ENCODE data around the gene MAOA.
"Not testable (repeated sequence)": the region's sequence is repeated elsewhere in the genome, so short reads cannot be mapped to it uniquely, and the experiment has no call there.

The MAOA gene

GRCh38 chrX:43664258-43664657 is 8.2 kb downstream of the MAOA start:
- DNase-seq = no peak

DNA sequence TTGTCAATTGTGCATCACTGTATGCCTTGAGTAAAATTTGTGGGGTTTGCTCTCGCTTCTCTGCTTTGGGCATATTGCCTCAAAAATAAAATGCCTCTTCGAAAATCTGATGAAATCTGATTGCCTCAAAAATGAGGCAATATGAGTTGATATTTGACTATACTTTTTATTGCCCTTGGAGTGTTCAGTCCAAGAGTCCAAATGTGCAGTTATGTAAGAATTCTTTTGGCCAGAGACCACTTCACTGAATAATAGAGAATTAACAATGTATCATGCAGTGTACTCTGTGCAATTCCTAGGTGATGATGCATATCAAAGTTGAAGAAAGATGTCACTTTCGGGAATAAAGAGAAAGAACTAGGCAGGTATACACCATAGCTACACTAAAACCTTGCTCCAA is 8.6 kb downstream of the MAOA start:
- DNase-seq = no peak

GRCh38 chrX:43666311-43666912 is 10.3 kb downstream of the MAOA start:
- no peak for DNase-seq

DNA sequence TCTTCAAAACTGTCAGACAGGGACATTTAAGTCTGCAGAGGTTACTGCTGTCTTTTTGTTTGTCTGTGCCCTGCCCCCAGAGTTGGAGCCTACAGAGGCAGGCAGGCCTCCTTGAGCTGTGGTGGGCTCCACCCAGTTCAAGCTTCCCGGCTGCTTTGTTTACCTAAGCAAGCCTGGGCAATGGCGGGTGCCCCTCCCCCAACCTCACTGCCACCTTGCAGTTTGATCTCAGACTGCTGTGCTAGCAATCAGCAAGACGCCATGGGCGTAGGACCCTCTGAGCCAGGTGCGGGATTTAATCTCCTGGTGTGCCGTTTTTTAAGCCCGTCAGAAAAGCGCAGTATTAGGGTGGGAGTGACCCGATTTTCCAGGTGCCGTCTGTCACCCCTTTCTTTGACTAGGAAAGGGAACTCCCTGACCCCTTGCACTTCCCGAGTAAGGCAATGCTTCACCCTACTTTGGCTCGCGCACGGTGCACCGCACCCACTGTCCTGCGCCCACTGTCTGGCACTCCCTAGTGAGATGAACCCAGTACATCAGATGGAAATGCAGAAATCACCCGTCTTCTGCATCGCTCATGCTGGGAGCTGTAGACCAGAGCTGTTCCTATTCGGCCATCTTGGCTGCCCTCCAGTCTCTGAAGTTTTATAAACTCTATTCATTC is 20.0 kb downstream of the MAOA start:
- not testable (repeated sequence) for DNase-seq

DNA sequence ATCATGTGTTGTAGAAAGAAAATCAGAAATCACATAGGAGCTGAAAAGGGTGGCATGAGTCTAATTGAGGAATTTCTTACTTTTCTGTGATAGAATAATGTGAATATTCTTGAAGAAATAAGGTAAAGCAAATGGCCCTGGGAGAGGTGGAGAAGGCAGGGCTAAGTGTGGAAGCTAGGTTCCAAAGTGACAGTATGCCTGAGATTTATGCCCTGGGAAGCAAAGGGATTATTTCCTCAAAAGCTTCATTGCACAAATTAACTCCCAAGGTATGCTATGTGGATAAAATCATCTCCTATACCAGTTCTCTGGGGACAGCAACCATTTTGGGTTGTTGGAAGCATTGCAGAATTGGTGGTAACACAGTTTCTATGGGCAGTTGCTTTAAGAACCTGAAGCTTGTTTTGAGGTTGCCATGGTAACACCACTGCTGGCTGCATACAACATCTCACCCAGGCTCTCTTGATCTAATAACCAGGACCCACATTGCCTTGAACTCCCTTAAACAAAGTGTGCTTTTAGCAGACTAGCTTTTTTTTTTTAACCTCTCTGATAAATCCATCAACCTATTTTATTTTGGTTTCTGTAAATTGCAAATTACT is 21.0 kb downstream of the MAOA start:
- DNase-seq = peak; percentile 35

GRCh38 chrX:43677993-43678392 is 21.9 kb downstream of the MAOA start:
- no peak for DNase-seq

DNA sequence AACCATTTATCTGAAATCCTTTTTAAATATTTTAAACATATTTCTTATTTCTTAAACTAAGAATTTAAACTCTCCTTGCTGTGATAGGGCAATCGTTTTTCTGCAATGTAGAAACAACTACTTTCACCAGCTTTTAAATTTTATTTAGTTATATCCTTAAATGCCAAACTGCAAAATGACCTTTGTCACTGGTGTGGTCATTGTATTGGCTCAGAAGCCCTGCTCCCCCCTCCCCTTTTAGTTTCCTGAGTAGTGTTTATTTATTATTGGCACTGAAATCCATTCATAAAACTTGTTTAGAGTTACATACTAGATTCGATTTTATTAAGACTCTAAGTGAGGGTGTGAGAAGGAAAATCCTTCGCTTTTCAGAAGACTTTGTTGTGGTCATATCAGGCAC is 23.0 kb downstream of the MAOA start:
- DNase-seq = no peak

GRCh38 chrX:43679778-43680177 is 23.7 kb downstream of the MAOA start:
- DNase-seq = no peak

DNA sequence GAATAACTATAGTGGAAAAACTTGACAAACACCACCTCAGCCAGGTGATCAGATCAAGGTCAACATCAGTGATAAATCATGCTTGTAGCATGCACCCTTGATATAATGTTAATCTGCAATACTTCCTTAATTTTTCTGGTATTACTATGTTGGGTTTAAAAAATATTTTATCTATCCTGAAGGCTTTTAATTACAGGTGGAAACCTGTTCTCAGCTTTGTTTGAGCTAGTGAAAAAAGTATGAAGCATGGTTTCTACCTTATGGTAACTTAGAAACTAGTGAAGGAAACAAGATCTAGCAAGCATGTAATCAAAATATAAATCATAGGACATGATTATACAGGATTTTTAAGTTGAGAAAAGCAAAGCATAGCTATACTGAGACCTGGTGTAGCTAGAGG is 26.6 kb downstream of the MAOA start:
- no peak for DNase-seq

- DNase-seq = no peak
Measured at GRCh38 chrX:43685221-43685620, 29.1 kb downstream of the MAOA start.

DNA sequence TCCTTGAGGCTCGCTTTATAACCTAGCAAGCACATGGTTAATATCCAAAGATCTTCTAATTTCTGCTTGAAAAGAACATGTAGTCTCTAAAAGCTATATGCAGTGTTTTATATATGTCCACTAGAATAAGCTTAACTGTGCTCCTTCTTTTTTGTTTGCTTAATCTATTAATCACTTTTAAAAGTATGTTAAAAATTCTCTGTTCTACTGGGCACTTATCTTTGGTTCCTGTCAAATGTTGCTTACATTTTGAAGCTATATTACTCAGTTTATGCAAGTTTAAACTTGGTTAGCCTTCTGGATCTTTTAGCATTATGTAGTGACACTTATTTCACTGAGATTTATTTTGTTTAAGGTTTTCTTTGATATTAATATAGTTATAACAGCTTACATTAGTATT is 32.5 kb downstream of the MAOA start:
- no peak for DNase-seq

DNA sequence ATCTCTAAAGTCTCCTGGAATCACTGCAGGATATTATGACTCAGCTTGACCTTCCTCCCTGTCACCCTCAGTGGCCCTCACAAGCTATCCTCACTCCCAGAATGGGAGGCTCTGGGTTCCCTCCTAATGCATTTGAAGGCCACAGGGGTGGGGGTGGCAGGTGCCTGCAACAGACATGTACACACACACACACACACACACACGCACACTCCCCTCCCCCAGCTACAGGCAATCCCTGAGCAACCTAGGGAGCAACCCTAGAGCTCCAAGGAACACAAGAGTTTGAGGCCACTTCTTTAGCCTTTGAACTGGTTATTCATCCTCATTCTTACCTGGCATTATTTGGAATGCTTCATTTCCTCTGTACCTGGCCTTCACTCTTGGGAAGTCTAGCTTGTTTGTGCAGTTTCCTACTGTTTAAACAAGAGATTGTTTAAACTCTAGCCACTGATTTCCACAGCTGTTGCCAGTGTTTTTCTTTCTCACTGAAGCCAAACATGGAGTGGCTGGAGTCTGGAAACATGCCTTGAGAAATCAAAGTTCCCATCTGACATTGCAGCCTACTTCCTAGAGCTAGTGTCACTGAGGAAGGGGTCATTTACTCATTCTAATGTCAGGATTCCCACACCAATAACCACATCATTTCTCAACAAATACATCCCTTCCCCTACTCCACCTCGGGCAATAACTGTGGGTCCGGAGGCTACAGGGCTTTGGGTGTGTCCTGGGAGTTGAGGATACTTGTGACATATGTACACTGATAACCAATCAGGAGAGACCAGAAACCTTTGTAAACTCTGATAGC is 37.7 kb downstream of the MAOA start:
- no peak for DNase-seq

GRCh38 chrX:43699475-43699874 is 43.4 kb downstream of the MAOA start:
- DNase-seq = no peak

DNA sequence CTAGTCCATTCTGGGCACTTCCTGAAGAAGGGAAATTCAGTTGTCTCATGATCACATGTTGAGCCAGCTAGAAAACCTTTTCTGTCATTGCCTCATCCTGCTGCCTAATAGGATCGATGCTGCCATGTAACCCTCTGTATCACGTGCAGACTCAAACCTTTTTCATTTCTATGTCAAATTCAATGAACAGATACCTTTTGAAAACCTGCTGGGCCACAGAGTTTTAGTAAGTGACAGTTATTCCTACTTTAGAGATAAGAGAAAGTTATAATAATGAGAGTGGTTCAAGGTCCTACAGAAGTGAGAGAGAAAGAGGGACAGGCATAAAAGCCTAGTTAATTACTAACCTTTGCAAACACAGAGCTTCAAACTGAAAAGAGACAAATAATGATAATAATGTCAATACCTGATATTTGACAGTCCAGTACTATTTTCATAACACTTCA is 46.0 kb downstream of the MAOA start:
- DNase-seq = no peak

DNA sequence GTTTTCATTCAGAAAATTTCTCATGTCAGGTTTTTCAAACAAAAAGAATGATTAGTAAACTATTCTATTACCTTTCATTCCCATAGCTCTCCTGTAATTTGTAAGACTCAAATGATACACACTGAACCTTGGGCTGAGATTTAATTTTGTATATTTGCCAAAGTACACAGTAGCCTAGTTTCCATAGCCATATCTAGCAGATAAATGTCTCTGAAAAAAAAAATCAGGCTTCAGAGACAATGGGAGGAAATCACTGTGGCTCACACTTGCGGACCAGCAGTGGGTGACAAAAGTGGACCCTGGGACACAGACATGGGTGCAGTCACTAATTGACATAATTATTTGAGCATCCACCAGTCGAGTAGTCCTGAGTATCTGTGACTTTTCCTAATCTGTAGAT is 46.6 kb downstream of the MAOA start:
- no peak for DNase-seq

GRCh38 chrX:43703211-43703791 is 47.2 kb downstream of the MAOA start:
- no peak for DNase-seq

DNA sequence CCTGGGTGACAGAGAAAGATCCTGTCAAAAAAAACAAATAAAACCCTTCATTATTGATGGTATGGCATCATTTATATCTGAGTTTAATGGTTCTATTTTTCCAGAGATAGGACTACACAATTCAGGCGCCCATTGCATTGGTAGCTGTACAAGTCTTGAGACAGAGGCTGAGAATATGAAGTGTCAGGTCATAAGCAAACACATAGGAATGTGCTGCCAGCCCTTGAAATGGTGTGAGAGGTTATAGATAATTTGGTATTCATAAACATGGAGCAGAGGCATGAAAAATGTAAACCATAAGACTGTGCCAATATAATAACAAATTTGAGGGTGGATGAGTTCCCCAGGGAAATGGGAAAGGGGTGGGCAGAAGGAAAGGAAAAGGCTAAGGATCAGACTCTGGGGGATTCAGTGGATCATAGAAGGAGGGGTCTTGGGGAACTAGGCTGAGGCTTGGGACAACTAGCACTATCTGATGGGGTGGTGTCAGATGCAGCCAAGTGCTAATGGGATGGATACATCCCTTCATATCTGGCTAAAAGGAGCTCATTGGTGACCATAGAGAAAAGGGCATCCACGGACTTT is 50.8 kb downstream of the MAOA start:
- no peak for DNase-seq

GRCh38 chrX:43707812-43708548 is 51.9 kb downstream of the MAOA start:
- DNase-seq = no peak

- no peak for DNase-seq
Measured at GRCh38 chrX:43716144-43716543, 60.0 kb downstream of the MAOA start.

DNA sequence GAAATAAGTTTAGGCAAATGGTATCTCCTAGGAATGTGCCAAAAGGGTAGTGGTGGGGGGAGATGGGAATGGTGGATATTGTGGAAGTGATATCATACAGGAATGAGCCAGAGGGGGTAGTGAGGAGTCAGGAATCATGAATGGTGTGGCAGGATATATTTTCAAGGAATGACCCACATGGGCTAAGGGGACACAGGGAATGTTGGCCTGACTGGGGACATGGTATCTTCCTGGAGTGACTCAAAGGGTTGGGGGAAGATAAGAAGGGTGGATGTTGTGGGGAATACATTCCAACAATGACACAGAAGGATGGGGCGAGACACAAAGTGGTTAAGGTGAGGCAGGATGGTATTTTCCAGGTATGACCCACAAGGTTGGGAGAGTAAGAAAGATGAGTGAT is 60.6 kb downstream of the MAOA start:
- DNase-seq = no peak

GRCh38 chrX:43717161-43717560 is 61.1 kb downstream of the MAOA start:
- DNase-seq = no peak

DNA sequence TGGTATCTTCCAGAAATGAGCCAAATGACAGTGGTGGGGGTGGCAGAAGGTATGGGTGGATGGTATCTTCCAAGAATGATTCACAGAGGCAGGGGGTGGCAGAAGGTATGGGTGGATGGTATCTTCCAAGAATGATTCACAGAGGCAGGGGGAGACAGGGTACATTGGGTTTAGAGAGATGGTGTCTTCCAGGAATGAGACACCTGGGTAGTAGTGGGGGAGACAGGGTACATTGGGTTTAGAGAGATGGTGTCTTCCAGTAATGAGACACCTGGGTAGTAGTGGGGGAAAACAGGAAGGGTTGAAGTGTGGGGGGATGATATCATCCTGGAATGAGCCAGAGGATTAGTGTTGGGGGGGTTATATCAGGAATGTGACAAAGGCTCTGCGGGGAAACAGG is 62.0 kb downstream of the MAOA start:
- no peak for DNase-seq
